Osteoblast (primary cell): Measurements from ENCODE around the gene TTC1. TPM values are rescaled to one million over a fixed set of nuclear protein-coding genes. Genes with fewer than 3 reads are reported as not detected.
A peak's percentile ranks its signal among the peaks of the same experiment; 100 is the strongest.

ENCODE experiments used
- DNase-seq: peaks from one replicate; pipeline ENCODE4 v3.0.0; 2011; ENCODE audit warnings: low spot score, mixed read lengths; ENCODE audit not compliant: insufficient read length; ENCODE audit errors: missing footprints
- H2AFZ ChIP-seq: 2 replicates; pipeline ENCODE4 v1.6.0; 2011; ENCODE audit warnings: mild to moderate bottlenecking, low read length
- H3K27ac ChIP-seq: 2 replicates; pipeline ENCODE4 v1.5.1; 2011; ENCODE audit warnings: mild to moderate bottlenecking, low read depth, low read length, moderate library complexity
- H3K27me3 ChIP-seq: 2 replicates; pipeline ENCODE4 v1.6.0; 2012; ENCODE audit warnings: mild to moderate bottlenecking, control low read depth, inconsistent platforms, low read length, moderate library complexity; ENCODE audit not compliant: insufficient read depth
- H3K36me3 ChIP-seq: 2 replicates; pipeline ENCODE4 v1.5.1; 2011; ENCODE audit warnings: mild to moderate bottlenecking, low read length, control low read depth, moderate library complexity; ENCODE audit not compliant: insufficient read depth
- H3K4me1 ChIP-seq: 2 replicates; pipeline ENCODE4 v1.5.1; 2011; ENCODE audit warnings: mild to moderate bottlenecking, low read length, control low read depth, moderate library complexity; ENCODE audit not compliant: insufficient read depth
- H3K4me2 ChIP-seq: 2 replicates; pipeline ENCODE4 v1.6.0; 2011; ENCODE audit warnings: mild to moderate bottlenecking, low read length; ENCODE audit not compliant: insufficient read depth
- H3K4me3 ChIP-seq: fragments of 200-600 bp; sonication (generic); 3 replicates; pipeline ENCODE4 v1.5.1; 2012; ENCODE audit warnings: mild to moderate bottlenecking, low read length, inconsistent platforms; ENCODE audit not compliant: insufficient read depth
- H3K79me2 ChIP-seq: 2 replicates; pipeline ENCODE4 v1.6.0; 2012; ENCODE audit warnings: mild to moderate bottlenecking, low read length, control low read depth, inconsistent platforms; ENCODE audit not compliant: insufficient read depth
- H3K9me3 ChIP-seq: 2 replicates; pipeline ENCODE4 v1.5.1; 2011; ENCODE audit warnings: low read depth, low read length, control low read depth
- H4K20me1 ChIP-seq: 2 replicates; pipeline ENCODE4 v1.6.0; 2012; ENCODE audit warnings: mild to moderate bottlenecking, low read length, control low read depth; ENCODE audit not compliant: insufficient read depth
- total RNA-seq: library from RNA; depleted of rRNA; stranded (reverse); fragments of >200 nt; gene quantifications from 2 replicates; pipeline ENCODE4 v1.2.3, GENCODE V29; 2012
- TF ChIP-seq, protein P1 (sequence below): IDR thresholded peaks from 2 replicates; pipeline ENCODE4 v1.5.1; 2011; ENCODE audit warnings: mild to moderate bottlenecking, low read depth, low read length, moderate library complexity; ENCODE audit errors: extremely low read depth

Gene TTC1
- total RNA-seq, 1 donor, result 49.9 TPM

DNA sequence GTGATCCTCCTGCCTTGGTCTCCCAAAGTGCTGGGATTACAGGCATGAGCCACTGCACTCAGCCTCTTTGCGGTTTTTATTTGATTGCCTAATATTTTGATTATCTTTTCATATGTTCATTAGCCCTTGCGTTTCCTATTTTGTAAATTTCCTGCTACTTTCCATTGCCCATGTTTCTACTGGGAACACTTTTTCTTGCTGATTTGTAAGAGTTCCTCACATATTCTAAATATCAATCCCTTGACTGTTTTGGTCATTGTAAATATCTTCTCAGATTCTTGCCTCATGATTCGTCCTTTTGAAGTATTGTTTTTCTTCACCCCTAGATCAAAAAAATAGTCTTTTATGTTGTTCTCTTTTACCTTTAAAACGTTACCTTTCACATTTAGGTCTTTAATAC lies 37.9 kb upstream of the TTC1 start:
- Histone ChIP-seq H4K20me1 (no peaks in the 10 kb centered on the region), H3K9me3 (no peaks in the 10 kb centered on the region), H3K27ac (no peak overlapping the region), H2AFZ (no peak overlapping the region), H3K4me3 (no peak overlapping the region), H3K79me2 (no peaks in the 10 kb centered on the region), H3K36me3 (no peaks in the 10 kb centered on the region), H3K4me2 (peak overlapping the region; percentile 53), H3K27me3 (no peaks in the 10 kb centered on the region), H3K4me1 (peaks cover 39% of the 10 kb centered on the region)
- TF ChIP-seq, protein P1, sequence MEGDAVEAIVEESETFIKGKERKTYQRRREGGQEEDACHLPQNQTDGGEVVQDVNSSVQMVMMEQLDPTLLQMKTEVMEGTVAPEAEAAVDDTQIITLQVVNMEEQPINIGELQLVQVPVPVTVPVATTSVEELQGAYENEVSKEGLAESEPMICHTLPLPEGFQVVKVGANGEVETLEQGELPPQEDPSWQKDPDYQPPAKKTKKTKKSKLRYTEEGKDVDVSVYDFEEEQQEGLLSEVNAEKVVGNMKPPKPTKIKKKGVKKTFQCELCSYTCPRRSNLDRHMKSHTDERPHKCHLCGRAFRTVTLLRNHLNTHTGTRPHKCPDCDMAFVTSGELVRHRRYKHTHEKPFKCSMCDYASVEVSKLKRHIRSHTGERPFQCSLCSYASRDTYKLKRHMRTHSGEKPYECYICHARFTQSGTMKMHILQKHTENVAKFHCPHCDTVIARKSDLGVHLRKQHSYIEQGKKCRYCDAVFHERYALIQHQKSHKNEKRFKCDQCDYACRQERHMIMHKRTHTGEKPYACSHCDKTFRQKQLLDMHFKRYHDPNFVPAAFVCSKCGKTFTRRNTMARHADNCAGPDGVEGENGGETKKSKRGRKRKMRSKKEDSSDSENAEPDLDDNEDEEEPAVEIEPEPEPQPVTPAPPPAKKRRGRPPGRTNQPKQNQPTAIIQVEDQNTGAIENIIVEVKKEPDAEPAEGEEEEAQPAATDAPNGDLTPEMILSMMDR, result no peak
- DNase-seq, result peak; percentile 56

DNA sequence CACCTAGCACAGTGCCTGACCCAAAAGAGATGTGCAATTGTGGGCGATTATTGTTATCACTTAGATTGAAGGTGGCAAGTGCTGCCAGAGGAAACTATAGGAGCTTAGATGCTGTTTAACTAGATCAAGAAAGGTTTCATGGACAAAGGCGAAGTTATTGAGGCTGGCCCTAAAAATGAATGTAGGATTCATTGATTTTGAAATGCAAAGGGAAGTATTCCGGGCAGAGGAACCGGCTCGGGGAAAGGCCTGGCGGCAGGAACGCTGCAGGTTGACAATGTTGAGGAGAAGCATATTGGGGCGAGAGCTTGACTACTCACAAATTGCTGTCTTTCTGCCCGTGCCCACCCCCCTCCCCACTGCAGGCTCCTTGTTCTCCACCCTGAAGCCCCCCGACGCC lies 37.4 kb upstream of the TTC1 start:
- TF ChIP-seq, protein P1, result no peak
- H2AFZ ChIP-seq, result peak overlapping the region; percentile 64
- DNase-seq, result peak; percentile 19
- H3K9me3 ChIP-seq, result no peaks in the 10 kb centered on the region
- H3K4me3 ChIP-seq, result peak overlapping the region; percentile 58
- H3K27me3 ChIP-seq, result no peaks in the 10 kb centered on the region
- H3K27ac ChIP-seq, result no peak overlapping the region
- H3K4me2 ChIP-seq, result peak overlapping the region; percentile 53
- no peaks in the 10 kb centered on the region for H3K79me2 ChIP-seq
- H3K4me1 ChIP-seq, result peaks cover 41% of the 10 kb centered on the region
- no peaks in the 10 kb centered on the region for H4K20me1 ChIP-seq
- H3K36me3 ChIP-seq, result no peaks in the 10 kb centered on the region

GRCh38 chr5:159971931-159972461 lies 36.9 kb upstream of the TTC1 start:
- Histone ChIP-seq H3K4me3 (peak overlapping the region; percentile 58), H3K27me3 (no peaks in the 10 kb centered on the region), H3K79me2 (no peaks in the 10 kb centered on the region), H3K4me2 (peak overlapping the region; percentile 53), H3K36me3 (no peaks in the 10 kb centered on the region), H2AFZ (peak overlapping the region; percentile 64), H3K27ac (no peak overlapping the region), H3K4me1 (peaks cover 41% of the 10 kb centered on the region), H4K20me1 (no peaks in the 10 kb centered on the region), H3K9me3 (no peaks in the 10 kb centered on the region)
- TF ChIP-seq, protein P1, result no peak
- peak; percentile 75 for DNase-seq

DNA sequence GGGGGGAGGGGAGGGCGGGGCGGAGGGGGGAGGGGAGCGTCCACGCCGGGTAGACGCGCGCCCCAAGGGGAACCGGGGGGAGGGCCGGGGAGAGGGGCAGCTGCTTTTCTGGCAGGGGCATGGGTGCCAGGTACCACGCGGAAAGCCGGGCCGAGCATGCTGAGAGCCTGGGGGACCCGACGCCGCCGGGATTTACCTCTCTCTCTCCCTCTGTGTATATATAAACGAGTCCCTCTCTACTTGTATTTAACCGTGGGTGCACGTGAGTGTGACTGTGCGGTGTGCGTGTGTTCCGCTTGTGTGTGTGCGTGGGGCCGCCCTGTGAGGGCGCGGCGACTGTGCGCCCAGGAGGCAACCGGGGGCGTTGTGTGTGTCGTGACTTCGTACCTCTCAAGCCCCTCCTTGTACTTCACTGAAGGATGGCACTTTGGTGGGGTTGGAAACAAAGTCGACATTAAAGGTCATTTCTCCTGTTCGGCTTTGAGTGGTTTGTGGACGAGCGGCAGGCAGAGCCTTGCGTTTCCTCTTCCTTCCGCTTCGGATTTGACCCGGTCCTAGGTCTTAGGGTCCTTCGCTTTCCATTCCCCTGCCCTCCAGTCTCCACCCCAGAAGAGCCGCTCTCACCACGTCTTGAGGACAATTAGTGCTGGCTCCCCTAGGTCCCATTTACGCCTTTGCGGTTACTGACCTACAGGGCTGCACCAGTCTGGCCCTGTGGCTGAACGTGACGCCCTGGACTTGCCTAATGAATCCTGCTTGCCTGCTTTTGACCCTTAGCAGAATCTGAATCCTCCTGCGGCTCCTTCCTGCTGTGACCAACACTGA lies 36.2 kb upstream of the TTC1 start:
- Histone ChIP-seq H3K36me3 (no peaks in the 10 kb centered on the region), H2AFZ (no peak overlapping the region), H3K4me2 (no peak overlapping the region), H3K4me3 (no peak overlapping the region), H4K20me1 (no peaks in the 10 kb centered on the region), H3K9me3 (no peaks in the 10 kb centered on the region), H3K4me1 (peaks cover 41% of the 10 kb centered on the region), H3K27me3 (no peaks in the 10 kb centered on the region), H3K27ac (no peak overlapping the region), H3K79me2 (no peaks in the 10 kb centered on the region)
- DNase-seq, result peak; percentile 27
- TF ChIP-seq, protein P1, result no peak
